Ishikawa (cell line): ENCODE results near the gene BDKRB2.

Source experiments
- CEBPB ChIP-seq: IDR thresholded peaks from 2 replicates; pipeline ENCODE4 v1.6.1; 2012
- CREB1 ChIP-seq: IDR thresholded peaks from 2 replicates; pipeline ENCODE4 v1.6.1; 2012; ENCODE audit warnings: low read depth
- EGR1 ChIP-seq: IDR thresholded peaks from 2 replicates; pipeline ENCODE4 v1.6.1; 2012
- EP300 ChIP-seq: IDR thresholded peaks from 2 replicates; pipeline ENCODE4 v1.6.1; 2012; ENCODE audit warnings: borderline replicate concordance
- FOXM1 ChIP-seq: IDR thresholded peaks from 2 replicates; pipeline ENCODE4 v1.6.1; 2012; ENCODE audit warnings: low read depth, borderline replicate concordance
- MAX ChIP-seq: IDR thresholded peaks from 2 replicates; pipeline ENCODE4 v1.6.1; 2012
- NFIC ChIP-seq: IDR thresholded peaks from 2 replicates; pipeline ENCODE4 v1.6.1; 2012
- RAD21 ChIP-seq: IDR thresholded peaks from 2 replicates; pipeline ENCODE4 v1.6.1; 2012; ENCODE audit warnings: low read depth
- REST ChIP-seq: IDR thresholded peaks from 2 replicates; pipeline ENCODE4 v1.6.1; 2012; ENCODE audit warnings: low read depth, mild to moderate bottlenecking
- TAF1 ChIP-seq: IDR thresholded peaks from 2 replicates; pipeline ENCODE4 v1.6.1; 2012; ENCODE audit warnings: low read depth, mild to moderate bottlenecking
- TCF12 ChIP-seq: IDR thresholded peaks from 2 replicates; pipeline ENCODE4 v1.6.1; 2012; ENCODE audit warnings: low read depth
- TEAD4 ChIP-seq: IDR thresholded peaks from 2 replicates; pipeline ENCODE4 v1.6.1; 2012
- USF1 ChIP-seq: IDR thresholded peaks from 2 replicates; pipeline ENCODE4 v1.6.1; 2012
- YY1 ChIP-seq: IDR thresholded peaks from 2 replicates; pipeline ENCODE4 v1.6.1; 2012; ENCODE audit warnings: low read depth
- ZBTB7A ChIP-seq: IDR thresholded peaks from 2 replicates; pipeline ENCODE4 v1.6.1; 2012; ENCODE audit warnings: low read depth

The BDKRB2 gene

GRCh38 chr14:96252323-96252998 lies 47.8 kb downstream of the BDKRB2 start:
- TF ChIP-seq MAX (no peak), EP300 (no peak), YY1 (no peak), USF1 (no peak), REST (no peak), TAF1 (no peak), CREB1 (no peak), NFIC (no peak), FOXM1 (no peak), RAD21 (no peak), CEBPB (no peak), TCF12 (no peak), TEAD4 (no peak), ZBTB7A (no peak), EGR1 (no peak)

GRCh38 chr14:96252999-96253539 lies 48.4 kb downstream of the BDKRB2 start:
- TF ChIP-seq TCF12 (no peak), NFIC (no peak), REST (no peak), TAF1 (no peak), MAX (no peak), CEBPB (no peak), ZBTB7A (no peak), EP300 (no peak), YY1 (no peak), CREB1 (no peak), USF1 (no peak), TEAD4 (no peak), EGR1 (no peak), RAD21 (no peak), FOXM1 (no peak)

GRCh38 chr14:96254687-96255086 lies 50.0 kb downstream of the BDKRB2 start:
- TF ChIP-seq RAD21 (no peak), CEBPB (no peak), MAX (no peak), CREB1 (no peak), YY1 (no peak), FOXM1 (no peak), NFIC (no peak), TEAD4 (no peak), TAF1 (no peak), REST (no peak)
